ENCODE measurements around the gene KYNU.

Gene KYNU

GRCh38 chr2:142870526-142870925, 6.9 kb upstream of the KYNU start:
- no peak overlapping the region for H3K4me3 ChIP-seq (replicated peaks; ENCODE audit: low read depth, low read length)
- DNase-seq (ENCODE audit: low read depth), result peak; percentile 24
- TF ChIP-seq CTCF (IDR thresholded peaks at IDR 0.05; ENCODE audit: low read length, missing control alignments), result no peak

DNA sequence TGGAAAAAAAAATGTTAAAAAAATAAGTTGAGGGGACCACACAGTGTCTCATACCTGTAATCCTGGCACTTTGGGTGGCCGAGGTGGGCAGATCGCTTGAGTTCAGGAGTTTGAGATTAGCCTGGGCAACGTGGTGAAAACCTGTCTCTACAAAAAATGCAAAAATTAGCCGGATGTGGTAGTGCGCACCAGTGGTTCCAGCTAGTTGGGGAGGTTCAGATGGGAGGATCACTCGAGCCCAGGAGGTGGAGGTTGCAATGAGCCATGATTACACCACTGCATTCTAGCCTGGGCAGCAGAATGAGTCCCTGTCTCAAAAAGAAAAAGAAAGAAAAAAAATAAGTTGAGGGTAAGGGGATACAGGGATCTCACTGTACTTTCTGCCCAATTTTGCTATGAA, 6.1 kb upstream of the KYNU start:
- no peak for DNase-seq (ENCODE audit: low read depth)
- TF ChIP-seq CTCF (IDR thresholded peaks at IDR 0.05; ENCODE audit: low read length, missing control alignments), result no peak
- H3K4me3 ChIP-seq (replicated peaks; ENCODE audit: low read depth, low read length), result no peak overlapping the region

DNA sequence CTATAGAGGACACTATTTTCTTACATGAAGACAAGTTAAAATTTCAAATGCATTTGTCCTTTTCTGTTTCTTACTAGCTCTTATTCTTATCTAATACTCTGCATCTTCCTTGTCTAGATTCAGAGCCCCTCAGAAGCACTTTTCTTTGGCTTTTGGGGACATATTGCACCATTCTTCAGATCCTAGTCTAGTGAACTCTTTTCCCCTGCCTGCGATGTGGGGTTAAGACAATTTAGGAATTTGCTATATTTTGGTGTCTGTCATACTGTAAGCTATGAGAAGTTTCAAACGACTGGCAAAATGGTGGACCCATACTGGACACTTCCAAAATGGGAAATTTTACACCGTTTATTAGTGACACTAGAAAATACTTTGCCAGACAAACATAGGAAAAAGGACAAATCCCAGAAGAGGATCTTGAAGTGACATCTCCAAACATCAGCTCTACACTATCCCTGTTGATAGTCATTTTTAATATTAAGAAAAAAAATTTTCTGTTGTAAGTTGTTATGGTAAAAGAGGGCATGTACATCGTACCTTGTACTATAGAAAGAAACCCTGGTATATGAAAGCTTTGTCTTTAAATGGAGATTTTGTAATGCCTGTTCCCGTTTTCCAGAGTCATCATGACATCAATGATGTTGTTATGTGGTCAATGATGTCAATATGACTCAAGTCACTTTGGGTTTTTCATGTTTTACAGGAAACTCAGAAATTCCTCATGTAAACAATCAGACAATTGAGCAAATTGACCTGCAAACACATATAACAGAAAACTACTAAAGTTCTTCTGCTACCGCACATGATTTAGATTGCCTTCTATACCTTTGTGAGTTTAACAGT, 4.4 kb upstream of the KYNU start:
- no peak overlapping the region for H3K4me3 ChIP-seq (replicated peaks; ENCODE audit: low read depth, low read length)
- no peak for TF ChIP-seq CTCF (IDR thresholded peaks at IDR 0.05; ENCODE audit: low read length, missing control alignments)
- peak; percentile 89 for DNase-seq (ENCODE audit: low read depth)

- peak; percentile 11 for DNase-seq (ENCODE audit: low read depth)
- no peak overlapping the region for H3K4me3 ChIP-seq (replicated peaks; ENCODE audit: low read depth, low read length)
- no peak for TF ChIP-seq CTCF (IDR thresholded peaks at IDR 0.05; ENCODE audit: low read length, missing control alignments)
Measured at GRCh38 chr2:142873831-142874287, 3.6 kb upstream of the KYNU start.

DNA sequence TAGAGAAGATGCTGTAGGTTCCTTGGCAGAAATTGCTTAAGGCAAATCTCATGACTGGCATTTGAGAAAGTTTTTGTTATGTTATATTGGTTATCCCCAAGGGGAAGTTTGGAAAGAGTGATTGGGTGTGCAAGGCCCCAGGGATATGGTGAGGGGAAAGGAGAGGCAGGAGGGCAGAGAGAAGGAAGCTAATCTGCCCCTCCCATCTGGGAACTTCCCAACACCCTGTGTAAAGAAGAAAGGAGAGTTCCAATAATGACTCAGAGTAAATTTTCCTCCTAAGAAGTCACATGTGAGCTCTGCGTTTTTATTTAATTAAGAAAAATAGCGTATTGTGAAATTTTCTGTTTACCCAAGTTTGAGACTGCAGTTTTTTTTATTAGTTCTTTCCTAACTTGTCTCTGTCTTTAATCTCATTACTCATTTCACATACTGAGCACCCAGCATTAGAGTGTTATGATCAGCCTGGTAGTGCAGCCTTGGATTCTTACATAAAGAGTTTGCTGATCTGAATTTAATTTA, 3.1 kb upstream of the KYNU start:
- H3K4me3 ChIP-seq (replicated peaks; ENCODE audit: low read depth, low read length), result no peak overlapping the region
- DNase-seq (ENCODE audit: low read depth), result peak; percentile 90
- TF ChIP-seq CTCF (IDR thresholded peaks at IDR 0.05; ENCODE audit: low read length, missing control alignments), result no peak

GRCh38 chr2:142875010-142875409, 2.5 kb upstream of the KYNU start:
- DNase-seq (ENCODE audit: low read depth), result no peak
- no peak for TF ChIP-seq CTCF (IDR thresholded peaks at IDR 0.05; ENCODE audit: low read length, missing control alignments)

More at GRCh38 chr2:142875010-142875409, 2.5 kb upstream of the KYNU start:
- H3K4me3 ChIP-seq (replicated peaks; ENCODE audit: low read depth, low read length), result no peak overlapping the region

All from fibroblast of pulmonary artery (primary cell).